Vagina (tissue), 1 donor: Measurements from ENCODE around the gene SEMG2. TPM values are rescaled to one million over a fixed set of nuclear protein-coding genes. Genes with fewer than 3 reads are reported as not detected.

Experiments
- total RNA-seq: library from RNA; depleted of rRNA; stranded (reverse); fragments of >200 nt; gene quantifications from one replicate; pipeline ENCODE4 v1.2.3, GENCODE V29; 2016

SEMG2 gene
- total RNA-seq, 1 donor from 2014 or later = not detected

Other genes starting within 250 kb of the SEMG2 start
- gene KCNS1, start 120.2 kb upstream of the SEMG2 start, total RNA-seq = not detected
- 6.1 TPM for gene WFDC5, start 106.2 kb upstream of the SEMG2 start, total RNA-seq
- gene WFDC12, start 96.9 kb upstream of the SEMG2 start, total RNA-seq = 4.4 TPM
- gene PI3, start 46.5 kb upstream of the SEMG2 start, total RNA-seq = 234 TPM
- not detected for gene SEMG1, start 14.3 kb upstream of the SEMG2 start, total RNA-seq
- 431 TPM for gene SLPI, start 33.2 kb downstream of the SEMG2 start, total RNA-seq
- not detected for gene RBPJL, start 85.5 kb downstream of the SEMG2 start, total RNA-seq
- gene MATN4, start 86.9 kb downstream of the SEMG2 start, total RNA-seq = not detected
- 62.6 TPM for gene SDC4, start 127.1 kb downstream of the SEMG2 start, total RNA-seq
- 44.9 TPM for gene SYS1, start 141.8 kb downstream of the SEMG2 start, total RNA-seq
- gene TP53TG5, start 157.0 kb downstream of the SEMG2 start, total RNA-seq = not detected
- 57.0 TPM for gene DBNDD2, start 186.9 kb downstream of the SEMG2 start, total RNA-seq
- gene PIGT, start 194.8 kb downstream of the SEMG2 start, total RNA-seq = 81.0 TPM
- 2.2 TPM for gene WFDC2, start 248.4 kb downstream of the SEMG2 start, total RNA-seq